Stimulated activated CD4-positive, alpha-beta T cell treated with anti-CD3 and anti-CD28 coated beads, TNF-alpha, amount 100 ng/mL, for 24 hours (primary cell): ENCODE measurements around the gene BAIAP2L2.
A peak's percentile ranks its signal among the peaks of the same experiment; 100 is the strongest.
"Not testable (repeated sequence)": the region's sequence is repeated elsewhere in the genome, so short reads cannot be mapped to it uniquely, and the experiment has no call there.

Source experiments
- DNase-seq, 3 experiments: peaks; one replicate each; pipeline ENCODE4 v3.0.0-alpha.2; 2020; ENCODE audit warnings: low read depth in 3 of 3

BAIAP2L2 gene

GRCh38 chr22:38081636-38081940, 28.9 kb downstream of the BAIAP2L2 start:
- DNase-seq: no peak

- peak in 1 of 3 experiments; percentile 15 for DNase-seq
These were observed 29.4 kb downstream of the BAIAP2L2 start for GRCh38 chr22:38080850-38081635.

GRCh38 chr22:38080474-38080849, 30.0 kb downstream of the BAIAP2L2 start:
- DNase-seq: no peak

GRCh38 chr22:38079804-38080203, 30.7 kb downstream of the BAIAP2L2 start:
- no peak for DNase-seq

- DNase-seq: not testable (repeated sequence)
These were observed 31.3 kb downstream of the BAIAP2L2 start for GRCh38 chr22:38079208-38079607.

GRCh38 chr22:38078046-38078840, 32.2 kb downstream of the BAIAP2L2 start:
- DNase-seq: no peak

GRCh38 chr22:38077595-38077994, 32.9 kb downstream of the BAIAP2L2 start:
- no peak for DNase-seq

- no peak for DNase-seq
These were observed 33.4 kb downstream of the BAIAP2L2 start for GRCh38 chr22:38077096-38077495.

- no peak for DNase-seq
These were observed 34.5 kb downstream of the BAIAP2L2 start for GRCh38 chr22:38075961-38076360.

GRCh38 chr22:38075105-38075825, 35.2 kb downstream of the BAIAP2L2 start:
- no peak for DNase-seq

- no peak for DNase-seq
These were observed 36.0 kb downstream of the BAIAP2L2 start for GRCh38 chr22:38074181-38075104.

- DNase-seq: no peak
These were observed 37.0 kb downstream of the BAIAP2L2 start for GRCh38 chr22:38073150-38074130.

GRCh38 chr22:38072322-38073149, 37.9 kb downstream of the BAIAP2L2 start:
- DNase-seq: no peak

GRCh38 chr22:38071421-38072321, 38.8 kb downstream of the BAIAP2L2 start:
- DNase-seq: no peak

- no peak for DNase-seq
These were observed 40.1 kb downstream of the BAIAP2L2 start for GRCh38 chr22:38070250-38070921.

- no peak for DNase-seq
These were observed 40.9 kb downstream of the BAIAP2L2 start for GRCh38 chr22:38069372-38070249.
